Measurements from ENCODE around the gene FTHL17. TPM values are rescaled to one million over a fixed set of nuclear protein-coding genes. Genes with fewer than 3 reads are reported as not detected.

The FTHL17 gene
- total RNA-seq, 4 donors from 2014 or later, result not detected

- H3K27ac ChIP-seq, result no peak overlapping the region
- no peak for DNase-seq
- H3K27me3 ChIP-seq, result no peaks in the 10 kb centered on the region
- intact Hi-C loops (cut with DNase I), result no loop called here
- TF ChIP-seq CTCF (IDR thresholded peaks at IDR 0.05) (no peak), POLR2A (IDR thresholded peaks at IDR 0.05) (no peak)
- H3K9me3 ChIP-seq, result no peaks in the 10 kb centered on the region
- 46 to 49% methylated on average over 2 to 3 of the region's 3 CpGs for WGBS, 2 donors
- H3K4me3 ChIP-seq, result no peak overlapping the region
- no peaks in the 10 kb centered on the region for H3K4me1 ChIP-seq
- no peaks in the 10 kb centered on the region for H3K36me3 ChIP-seq
Observed at GRCh38 chrX:31061091-31061490, 10.8 kb downstream of the FTHL17 start.

- TF ChIP-seq POLR2A (IDR thresholded peaks at IDR 0.05), result no peak
- TF ChIP-seq CTCF (IDR thresholded peaks at IDR 0.05), result no peak
- H3K27ac ChIP-seq, result no peak overlapping the region
- WGBS, 2 donors, result 42 to 71% methylated on average over 1 to 4 of the region's 4 CpGs
- H3K36me3 ChIP-seq, result no peaks in the 10 kb centered on the region
- no peaks in the 10 kb centered on the region for H3K4me1 ChIP-seq
- H3K27me3 ChIP-seq, result no peaks in the 10 kb centered on the region
- intact Hi-C loops (cut with DNase I), result no loop called here
- DNase-seq, result no peak
- no peak overlapping the region for H3K4me3 ChIP-seq
- H3K9me3 ChIP-seq, result no peaks in the 10 kb centered on the region
Observed at GRCh38 chrX:31060016-31060415, 11.8 kb downstream of the FTHL17 start.

- no peak overlapping the region for H3K27ac ChIP-seq
- intact Hi-C loops (cut with DNase I), result no loop called here
- no peaks in the 10 kb centered on the region for H3K9me3 ChIP-seq
- H3K36me3 ChIP-seq, result no peaks in the 10 kb centered on the region
- WGBS, 2 donors, result 38 to 71% methylated on average over 7 of the region's 7 CpGs
- TF ChIP-seq POLR2A (IDR thresholded peaks at IDR 0.05), result no peak
- TF ChIP-seq CTCF (IDR thresholded peaks at IDR 0.05), result no peak
- H3K4me1 ChIP-seq, result no peaks in the 10 kb centered on the region
- no peak for DNase-seq
- no peak overlapping the region for H3K4me3 ChIP-seq
- H3K27me3 ChIP-seq, result no peaks in the 10 kb centered on the region
Observed at GRCh38 chrX:31058284-31058683, 13.6 kb downstream of the FTHL17 start.

GRCh38 chrX:31057691-31058090 is 14.2 kb downstream of the FTHL17 start:
- no peaks in the 10 kb centered on the region for H3K27me3 ChIP-seq
- no peak overlapping the region for H3K4me3 ChIP-seq
- no peak overlapping the region for H3K27ac ChIP-seq
- WGBS, 2 donors, result 59 to 68% methylated on average over 4 of the region's 4 CpGs
- TF ChIP-seq CTCF (IDR thresholded peaks at IDR 0.05), result no peak
- TF ChIP-seq POLR2A (IDR thresholded peaks at IDR 0.05), result no peak
- no peaks in the 10 kb centered on the region for H3K36me3 ChIP-seq
- DNase-seq, result no peak
- H3K4me1 ChIP-seq, result no peaks in the 10 kb centered on the region
- H3K9me3 ChIP-seq, result no peaks in the 10 kb centered on the region
- intact Hi-C loops (cut with DNase I), result no loop called here

GRCh38 chrX:31057291-31057690 is 14.6 kb downstream of the FTHL17 start:
- no peak overlapping the region for H3K4me3 ChIP-seq
- intact Hi-C loops (cut with DNase I), result no loop called here
- TF ChIP-seq POLR2A (IDR thresholded peaks at IDR 0.05) (no peak), CTCF (IDR thresholded peaks at IDR 0.05) (no peak)
- H3K27me3 ChIP-seq, result no peaks in the 10 kb centered on the region
- H3K9me3 ChIP-seq, result no peaks in the 10 kb centered on the region
- no peaks in the 10 kb centered on the region for H3K4me1 ChIP-seq
- no peak overlapping the region for H3K27ac ChIP-seq
- no peaks in the 10 kb centered on the region for H3K36me3 ChIP-seq
- no peak for DNase-seq
- WGBS, 2 donors, result 45 to 73% methylated on average over 3 of the region's 3 CpGs
